ENCODE data around the gene C1QTNF9.
"Not testable (repeated sequence)": the region's sequence is repeated elsewhere in the genome, so short reads cannot be mapped to it uniquely, and the experiment has no call there.

Gene C1QTNF9

DNA sequence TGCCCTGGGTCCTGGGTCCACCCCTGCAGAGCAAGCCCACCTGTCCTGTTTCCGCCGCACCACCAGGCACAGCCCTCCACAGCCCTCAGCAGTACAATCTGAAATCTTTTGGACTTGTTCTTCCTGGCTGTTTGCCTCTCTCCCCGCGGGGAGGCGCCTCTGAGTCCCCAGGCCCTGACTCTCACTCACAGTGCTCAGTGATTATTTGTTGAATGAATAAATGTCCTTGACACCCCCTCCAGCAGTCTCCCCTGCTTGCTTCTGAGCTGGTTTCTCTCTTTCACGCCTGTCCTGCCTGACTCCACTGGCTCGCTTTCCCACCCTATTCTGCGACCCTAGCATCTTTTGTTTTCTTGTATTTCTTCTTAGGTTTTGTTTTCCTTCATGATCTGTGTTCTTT is 56.9 kb downstream of the C1QTNF9 start:
- DNase-seq, result not testable (repeated sequence)

DNA sequence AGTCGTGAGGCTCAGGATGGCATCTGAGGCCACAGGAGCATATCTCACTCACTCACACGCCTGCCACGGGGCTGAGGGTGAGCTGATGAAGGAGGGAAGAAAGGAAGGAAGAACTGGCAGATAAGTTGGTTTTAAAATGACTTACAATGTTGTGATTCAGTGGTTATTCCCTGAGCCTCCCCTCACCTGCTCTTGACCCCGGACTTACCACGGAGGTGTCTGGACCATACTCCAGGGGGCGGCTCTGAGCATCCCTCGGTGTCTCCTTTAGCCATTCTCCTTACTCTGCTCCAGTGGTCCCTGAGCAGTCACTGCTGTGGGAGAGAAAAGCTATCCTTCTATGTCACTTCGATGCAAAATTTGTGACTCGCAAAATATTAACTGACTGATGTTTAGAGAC is 61.9 kb downstream of the C1QTNF9 start:
- not testable (repeated sequence) for DNase-seq
